ENCODE measurements around the gene SMC1B. TPM values are rescaled to one million over a fixed set of nuclear protein-coding genes. Genes with fewer than 3 reads are reported as not detected.
A peak's percentile ranks its signal among the peaks of the same experiment; 100 is the strongest.
"Not testable (repeated sequence)": the region's sequence is repeated elsewhere in the genome, so short reads cannot be mapped to it uniquely, and the experiment has no call there.

Gene SMC1B
- total RNA-seq, 1 experiment from 2014 or later: not detected

DNA sequence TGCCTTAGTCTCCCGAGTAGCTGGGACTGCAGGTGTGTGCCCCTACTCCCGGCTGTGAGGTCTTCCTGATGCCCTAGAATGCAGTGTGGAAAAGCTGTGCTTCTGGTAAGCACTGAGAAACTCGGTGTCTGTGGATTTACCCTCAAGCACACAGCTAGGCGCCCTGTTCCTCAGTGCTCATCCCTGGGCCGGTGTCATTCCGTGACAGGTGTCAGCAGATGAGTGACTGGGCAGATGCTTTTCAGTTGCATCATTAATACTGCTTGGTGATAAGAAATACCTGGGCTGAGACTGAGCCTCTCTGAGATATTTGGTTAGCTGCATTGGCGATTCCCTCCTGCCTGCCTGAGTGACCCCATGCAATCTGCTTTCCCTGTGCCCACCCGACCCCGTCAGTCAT is 81.9 kb downstream of the SMC1B start:
- no peak for DNase-seq (ENCODE audit: low spot score)
- in situ Hi-C loops (cut with HindIII; ENCODE audit: low sequenced_read_pairs): no loop called here

DNA sequence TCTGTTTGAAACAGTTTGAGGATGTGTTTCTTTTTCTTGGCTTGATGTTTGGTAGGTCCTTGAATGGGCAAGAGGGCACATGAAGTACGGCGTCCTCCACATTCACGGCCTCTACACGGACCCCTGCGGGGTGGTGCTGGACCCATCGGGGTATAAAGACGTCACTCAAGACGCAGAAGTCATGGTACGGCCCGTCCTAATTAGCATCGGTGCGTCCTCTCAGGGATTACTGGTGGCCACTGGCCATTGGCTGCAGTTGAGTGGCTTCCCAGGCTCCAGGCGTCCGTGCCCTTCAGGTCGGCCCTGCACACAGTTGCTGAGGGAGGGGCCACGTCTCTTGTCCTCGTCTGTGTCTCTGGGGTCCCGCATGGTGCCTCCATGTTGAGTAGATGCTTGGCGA is 82.9 kb downstream of the SMC1B start:
- in situ Hi-C loops (cut with HindIII; ENCODE audit: low sequenced_read_pairs): no loop called here
- no peak for DNase-seq (ENCODE audit: low spot score)

DNA sequence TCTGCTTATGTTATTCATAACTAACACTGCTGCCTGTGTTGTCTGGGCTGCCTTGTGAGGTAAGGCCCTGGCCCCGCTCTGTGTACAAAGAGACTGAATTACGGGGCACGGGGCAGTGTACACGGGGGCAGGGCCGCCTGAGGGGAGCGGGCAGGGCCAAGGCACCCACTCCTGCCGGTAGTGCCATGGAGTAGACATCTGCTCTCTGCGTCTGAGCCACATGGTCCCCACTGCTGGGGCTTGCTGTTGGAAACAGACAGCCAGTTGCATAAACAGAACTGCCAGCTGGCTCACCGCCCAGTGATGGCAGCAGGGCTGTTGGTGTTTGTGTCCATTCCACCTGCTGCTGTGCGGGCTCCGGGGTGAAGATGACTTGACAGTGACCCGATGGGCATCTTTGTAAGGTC is 83.9 kb downstream of the SMC1B start:
- peak; percentile 68 for DNase-seq (ENCODE audit: low spot score)
- in situ Hi-C loops (cut with HindIII; ENCODE audit: low sequenced_read_pairs): no loop called here

DNA sequence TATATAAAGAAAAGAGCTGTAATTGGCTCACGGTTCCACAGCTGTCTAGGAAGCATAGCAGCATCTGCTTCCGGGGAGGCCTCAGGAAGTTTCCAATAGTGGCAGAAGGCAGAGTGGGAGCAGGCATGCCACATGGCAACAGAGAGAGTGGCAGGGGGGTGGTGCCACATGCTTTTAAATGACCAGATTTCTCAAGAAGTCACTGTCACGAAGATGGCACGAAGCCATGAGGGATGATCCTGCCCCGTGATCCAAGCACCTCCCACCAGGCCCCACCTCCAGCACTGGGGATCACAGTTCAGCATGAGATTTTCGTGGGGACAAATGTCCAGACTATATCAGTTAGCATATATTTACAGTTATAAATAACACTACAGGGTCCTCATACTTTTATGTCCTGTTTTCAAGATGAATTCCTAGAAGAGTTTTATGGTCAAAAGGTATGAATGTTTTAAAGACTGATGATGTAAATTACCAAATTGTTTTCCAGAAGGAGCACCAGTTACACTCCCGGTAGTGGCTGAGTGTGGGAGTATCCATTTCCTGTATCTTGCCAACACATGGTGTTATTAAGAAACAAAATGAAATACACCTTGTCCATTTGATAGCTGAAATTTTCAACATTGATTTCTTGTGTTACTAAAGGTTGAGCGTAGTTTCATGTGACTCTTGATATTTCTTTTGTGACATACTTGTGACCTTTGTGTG is 84.4 kb downstream of the SMC1B start:
- no peak for DNase-seq (ENCODE audit: low spot score)
- in situ Hi-C loops (cut with HindIII; ENCODE audit: low sequenced_read_pairs): no loop called here

DNA sequence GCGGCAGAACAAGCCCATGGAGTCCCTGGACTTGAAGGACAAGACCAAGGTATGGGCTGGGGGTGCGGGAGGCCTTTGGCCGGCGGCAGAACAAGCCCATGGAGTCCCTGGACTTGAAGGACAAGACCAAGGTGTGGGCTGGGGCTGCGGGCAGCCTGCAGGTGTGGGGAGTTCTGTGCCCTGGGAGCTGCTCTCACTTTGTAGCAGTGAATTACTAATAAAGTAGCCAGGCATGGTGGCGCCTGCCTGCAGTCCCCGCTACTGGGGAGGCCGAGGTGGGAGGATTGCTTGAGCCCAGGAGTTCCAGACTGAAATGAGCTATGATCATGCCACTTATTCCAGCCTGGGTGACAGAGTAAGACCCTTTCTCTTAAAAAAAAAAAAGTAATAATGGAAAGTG is 85.1 kb downstream of the SMC1B start:
- DNase-seq (ENCODE audit: low spot score); in situ Hi-C loops (cut with HindIII; ENCODE audit: low sequenced_read_pairs): not testable (repeated sequence)

DNA sequence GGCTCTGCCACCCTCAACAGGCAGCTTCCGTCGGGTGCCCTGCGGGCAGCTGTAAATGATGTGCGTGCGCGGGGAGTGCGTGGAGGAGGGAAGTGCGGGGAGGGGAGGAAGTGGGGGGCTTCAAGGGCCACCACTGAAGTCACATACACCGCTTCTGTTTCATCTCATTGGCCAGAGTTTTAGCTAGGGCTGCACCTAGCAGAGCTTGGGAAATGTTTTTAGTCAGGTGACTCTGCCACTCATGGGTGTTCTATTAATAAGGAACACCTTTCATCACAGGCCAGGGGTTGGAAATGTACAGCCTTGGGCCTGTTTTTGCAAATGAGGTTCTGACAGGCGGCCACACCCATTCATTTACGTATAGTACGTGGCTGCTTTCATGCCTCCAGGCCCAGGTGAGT is 89.1 kb downstream of the SMC1B start:
- in situ Hi-C loops (cut with HindIII; ENCODE audit: low sequenced_read_pairs): no loop called here
- DNase-seq (ENCODE audit: low spot score): no peak

DNA sequence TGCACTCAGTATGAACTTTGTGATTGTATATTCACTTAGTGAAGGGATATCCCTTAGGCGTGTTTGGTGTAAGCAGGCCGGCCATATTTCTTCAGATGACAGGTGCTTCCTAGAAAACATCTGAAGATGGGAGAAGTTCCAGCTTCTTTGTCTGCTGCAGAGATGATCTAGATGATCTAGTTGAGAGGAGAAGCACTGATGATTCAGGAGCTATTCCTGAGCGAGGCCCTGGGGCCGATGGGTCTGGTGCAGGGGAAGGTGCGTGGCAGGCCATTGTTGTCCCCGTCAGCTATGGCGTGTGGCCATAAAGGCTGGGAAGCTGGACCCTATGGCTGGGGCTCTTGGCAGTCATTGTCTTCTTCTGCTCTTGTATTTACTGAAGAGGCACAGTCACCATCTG is 89.7 kb downstream of the SMC1B start:
- no peak for DNase-seq (ENCODE audit: low spot score)
- in situ Hi-C loops (cut with HindIII; ENCODE audit: low sequenced_read_pairs): no loop called here

DNA sequence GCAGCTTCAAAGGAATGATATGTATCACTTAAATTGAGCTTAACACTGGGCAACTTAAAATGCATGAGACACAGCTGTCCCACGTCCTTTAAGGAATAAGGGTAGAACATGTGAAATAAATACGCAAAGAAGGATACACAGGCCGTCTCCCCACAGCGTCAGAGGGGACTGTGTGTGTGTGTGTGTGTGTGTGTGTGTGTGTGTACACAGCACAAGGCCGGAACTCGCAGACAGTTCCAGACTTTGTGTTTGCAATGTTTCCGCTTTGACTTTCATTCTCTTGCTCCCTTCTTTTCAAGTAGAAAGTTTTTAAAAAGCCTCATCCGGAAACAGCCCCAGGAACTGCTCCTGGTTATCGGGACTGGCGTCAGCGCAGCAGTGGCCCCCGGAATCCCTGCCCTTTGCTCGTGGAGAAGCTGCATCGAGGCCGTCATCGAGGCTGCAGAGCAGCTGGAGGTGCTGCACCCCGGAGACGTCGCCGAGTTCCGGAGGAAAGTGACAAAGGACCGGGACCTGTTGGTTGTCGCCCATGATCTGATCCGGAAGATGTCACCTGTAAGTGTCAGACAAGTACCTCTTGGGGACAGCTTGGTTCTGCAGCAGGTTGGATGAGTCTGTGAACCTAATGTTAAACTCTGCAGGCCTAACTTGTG is 90.4 kb downstream of the SMC1B start:
- DNase-seq (ENCODE audit: low spot score): no peak
- in situ Hi-C loops (cut with HindIII; ENCODE audit: low sequenced_read_pairs): no loop called here

DNA sequence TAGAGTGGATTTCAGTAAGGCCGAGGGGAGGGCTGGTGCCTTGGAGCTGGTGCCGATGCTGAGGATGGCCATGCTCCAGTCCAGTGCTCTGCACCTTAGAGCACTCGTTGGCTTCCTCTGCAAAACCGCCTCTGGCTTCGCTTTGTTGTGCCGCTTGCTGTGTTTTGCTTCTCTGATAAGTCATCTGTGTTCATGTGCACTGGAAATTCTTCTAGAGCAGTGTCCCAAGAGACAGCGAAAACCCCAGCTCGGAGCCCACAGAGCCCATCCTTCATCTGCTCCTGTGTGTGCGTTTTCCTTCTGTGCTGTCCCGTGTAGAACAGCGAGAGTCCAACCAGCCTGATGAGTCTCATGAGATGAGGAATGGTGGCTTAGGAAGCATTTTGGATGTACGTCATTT is 91.6 kb downstream of the SMC1B start:
- no peak for DNase-seq (ENCODE audit: low spot score)
- in situ Hi-C loops (cut with HindIII; ENCODE audit: low sequenced_read_pairs): no loop called here

DNA sequence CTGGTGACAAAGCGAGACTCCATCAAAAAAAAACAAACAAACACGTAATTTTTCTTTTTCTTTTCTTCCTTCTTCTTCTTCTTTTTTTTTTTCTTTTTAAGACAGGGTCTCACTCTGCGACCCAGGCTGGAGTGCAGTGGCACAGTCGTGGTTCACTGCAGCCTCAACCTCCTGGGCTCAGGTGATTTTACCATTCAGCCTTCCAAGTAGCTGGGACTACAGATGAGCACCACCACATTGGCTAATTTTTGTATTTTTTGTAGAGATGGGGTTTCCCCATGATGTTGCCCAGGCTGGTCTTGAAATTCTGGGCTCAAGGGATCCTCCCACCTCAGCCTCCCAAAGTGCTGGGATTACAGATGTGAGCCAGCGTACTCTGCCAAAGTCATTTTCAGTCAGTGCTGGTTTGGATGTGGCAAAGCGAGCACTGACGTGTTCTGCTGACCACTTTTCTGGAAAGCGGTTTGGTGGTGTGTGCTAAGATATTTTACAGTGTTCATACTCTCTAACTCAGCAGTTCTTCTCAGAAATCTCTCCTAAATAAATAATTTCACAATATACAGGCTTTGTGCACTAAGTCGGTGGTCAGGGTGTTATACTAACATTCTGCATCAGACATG is 92.9 kb downstream of the SMC1B start:
- in situ Hi-C loops (cut with HindIII; ENCODE audit: low sequenced_read_pairs): no loop called here
- no peak for DNase-seq (ENCODE audit: low spot score)

DNA sequence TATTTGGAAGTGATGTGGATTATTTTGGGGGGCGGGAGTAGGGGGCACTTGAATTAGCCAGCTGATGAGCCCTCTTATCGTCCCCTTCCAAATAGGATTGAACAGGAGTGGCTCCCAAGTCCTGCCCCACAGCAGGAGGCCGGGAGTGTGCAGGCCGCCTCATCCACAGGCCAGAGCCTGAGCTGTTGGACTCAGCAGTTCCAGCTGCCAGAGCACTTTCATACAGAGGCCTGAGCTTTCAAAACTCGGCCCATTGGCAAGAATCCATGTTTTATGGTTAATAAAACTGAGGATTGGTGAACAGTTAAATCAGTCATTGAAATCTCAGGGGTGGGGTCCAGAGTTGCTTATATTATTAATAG is 94.1 kb downstream of the SMC1B start:
- in situ Hi-C loops (cut with HindIII; ENCODE audit: low sequenced_read_pairs): no loop called here
- no peak for DNase-seq (ENCODE audit: low spot score)

DNA sequence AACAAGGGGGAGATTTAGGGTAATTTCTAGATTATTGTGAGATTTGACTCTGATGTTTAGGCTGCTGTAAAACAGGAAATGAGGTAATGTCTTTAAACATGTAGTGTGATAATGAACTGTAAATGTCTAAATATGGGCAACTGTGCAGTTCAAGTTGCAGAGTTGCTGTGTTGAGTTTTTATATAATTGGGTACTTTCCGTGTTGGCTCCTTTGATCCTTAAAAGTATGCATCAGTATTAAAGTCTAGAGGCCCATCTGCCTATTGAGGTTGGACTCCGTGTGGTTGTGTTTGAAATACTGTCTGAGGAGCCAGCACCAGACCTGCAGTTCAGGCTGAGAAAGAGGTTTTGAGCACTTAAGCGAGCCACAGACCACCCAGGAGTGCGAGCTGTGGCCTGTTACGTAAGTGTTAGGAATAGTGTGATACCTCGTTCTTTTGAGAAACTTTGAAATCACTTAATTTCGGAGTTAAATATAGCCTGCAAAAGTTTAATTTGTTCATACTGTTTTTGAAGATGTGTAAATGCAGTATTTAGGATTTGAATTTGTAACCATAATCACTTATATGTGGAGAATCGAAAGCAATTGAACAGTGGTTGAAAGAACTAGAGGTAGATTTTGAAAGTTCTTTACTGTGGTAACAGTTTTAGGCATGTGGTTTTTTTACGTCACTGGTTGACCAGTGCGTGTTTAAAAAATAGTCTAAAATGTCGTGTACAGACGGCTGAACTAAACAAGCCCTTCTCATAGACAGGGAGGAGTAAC is 94.7 kb downstream of the SMC1B start:
- in situ Hi-C loops (cut with HindIII; ENCODE audit: low sequenced_read_pairs): no loop called here
- DNase-seq (ENCODE audit: low spot score): no peak

DNA sequence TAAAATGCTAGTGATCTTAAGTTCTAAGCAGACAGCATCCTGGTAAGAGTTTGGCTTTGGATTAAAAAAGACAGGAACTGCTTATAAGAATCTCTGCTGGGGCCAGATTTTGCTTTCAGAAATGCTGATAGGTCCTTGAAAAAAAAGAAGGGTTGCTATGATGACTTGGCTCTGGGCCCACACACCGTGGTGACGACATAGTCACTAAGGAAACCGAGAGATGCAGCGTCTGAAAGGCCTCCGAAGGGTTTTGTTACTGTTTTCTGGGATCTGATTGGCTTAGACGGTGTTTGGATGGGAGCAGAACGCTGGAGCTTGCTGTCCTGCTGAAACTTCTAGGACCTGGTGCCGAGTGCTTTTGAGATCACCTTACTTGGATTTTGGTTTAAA is 95.2 kb downstream of the SMC1B start:
- in situ Hi-C loops (cut with HindIII; ENCODE audit: low sequenced_read_pairs): no loop called here
- DNase-seq (ENCODE audit: low spot score): peak; percentile 78

DNA sequence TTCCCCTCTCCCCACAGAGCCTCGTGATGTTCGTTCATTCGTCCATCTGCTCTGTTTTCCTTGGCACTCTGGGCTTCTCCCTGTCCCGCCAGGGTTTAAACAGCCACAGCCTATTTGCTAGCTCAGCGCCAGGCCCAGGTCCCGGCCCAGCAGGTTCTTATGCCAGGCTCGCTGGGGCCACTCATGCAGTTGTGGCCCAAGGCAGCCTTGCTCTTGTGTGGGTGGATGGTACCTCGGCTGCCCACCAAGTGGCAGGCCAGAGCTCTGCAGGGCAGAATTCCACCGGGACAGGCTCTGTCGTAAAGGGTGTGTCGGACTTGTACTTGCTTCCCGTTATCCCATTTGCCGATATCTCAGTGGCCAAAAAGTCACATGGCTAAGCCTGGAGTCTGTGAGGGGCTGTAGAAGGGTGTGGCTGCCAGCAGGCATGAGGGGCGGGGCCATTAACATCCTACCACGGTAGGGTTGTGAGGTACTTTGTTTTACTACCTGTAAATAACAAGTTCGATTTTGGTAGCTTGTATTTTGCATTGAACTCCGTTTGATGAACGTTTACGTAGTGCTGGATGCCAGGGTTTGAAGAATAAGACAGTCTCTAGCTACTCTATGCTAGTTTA is 95.7 kb downstream of the SMC1B start:
- in situ Hi-C loops (cut with HindIII; ENCODE audit: low sequenced_read_pairs): no loop called here
- peak; percentile 71 for DNase-seq (ENCODE audit: low spot score)

DNA sequence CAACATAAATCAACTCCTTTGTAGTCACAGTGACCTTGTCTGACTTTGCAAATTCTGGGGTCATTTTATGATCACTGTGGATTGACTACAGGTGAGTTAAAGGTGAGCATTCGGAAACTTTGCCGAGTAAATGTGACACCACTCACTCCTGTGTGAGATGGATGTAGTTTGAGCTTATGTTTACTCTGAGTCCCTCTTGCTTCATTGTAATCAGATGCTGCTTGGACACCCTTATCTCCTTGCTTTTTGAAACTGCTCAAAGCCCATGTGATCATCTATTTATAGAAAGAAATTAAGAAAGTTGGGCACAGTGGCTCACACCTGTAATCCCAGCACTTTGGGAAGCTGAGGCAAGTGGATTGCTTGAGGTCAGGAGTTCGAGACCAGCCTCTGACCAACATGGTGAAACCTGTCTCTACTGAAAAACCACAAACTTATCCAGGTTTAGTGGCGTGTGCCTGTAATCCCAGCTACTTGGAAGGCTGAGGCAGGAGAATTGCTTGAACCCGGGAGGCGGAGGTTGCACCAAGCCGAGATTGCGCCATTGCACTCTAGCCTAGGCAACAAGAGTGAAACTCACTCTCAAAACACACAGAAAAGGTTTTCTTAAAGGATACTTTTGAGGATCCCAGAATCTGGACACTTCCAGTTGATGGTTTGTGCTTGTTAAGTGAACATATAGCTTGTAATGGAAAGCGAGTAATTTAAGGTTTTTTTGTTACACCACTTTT is 96.4 kb downstream of the SMC1B start:
- no peak for DNase-seq (ENCODE audit: low spot score)

DNA sequence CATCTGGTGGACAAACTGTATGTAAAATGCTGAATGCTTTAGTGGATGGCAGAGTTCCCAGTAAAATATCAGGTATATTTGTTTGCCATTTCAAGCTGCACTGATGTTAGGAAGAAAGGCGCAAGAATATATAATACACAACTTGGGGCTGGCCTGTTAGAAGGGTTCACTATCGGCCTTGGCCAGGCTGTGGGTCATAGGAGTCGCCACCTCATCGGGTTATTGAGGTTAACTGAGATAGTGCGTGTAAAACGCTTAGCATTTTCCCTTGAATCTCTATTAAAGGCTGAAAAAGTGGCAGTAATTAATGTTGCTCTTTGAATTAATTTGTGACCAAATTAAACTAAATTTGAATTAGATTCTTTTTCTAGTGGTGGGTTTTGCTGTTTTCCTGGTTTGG is 98.6 kb downstream of the SMC1B start:
- DNase-seq (ENCODE audit: low spot score): no peak
- in situ Hi-C loops (cut with HindIII; ENCODE audit: low sequenced_read_pairs): no loop called here

More for the DNA sequence above, 96.4 kb downstream of the SMC1B start:
- in situ Hi-C loops (cut with HindIII; ENCODE audit: low sequenced_read_pairs): no loop called here

DNA sequence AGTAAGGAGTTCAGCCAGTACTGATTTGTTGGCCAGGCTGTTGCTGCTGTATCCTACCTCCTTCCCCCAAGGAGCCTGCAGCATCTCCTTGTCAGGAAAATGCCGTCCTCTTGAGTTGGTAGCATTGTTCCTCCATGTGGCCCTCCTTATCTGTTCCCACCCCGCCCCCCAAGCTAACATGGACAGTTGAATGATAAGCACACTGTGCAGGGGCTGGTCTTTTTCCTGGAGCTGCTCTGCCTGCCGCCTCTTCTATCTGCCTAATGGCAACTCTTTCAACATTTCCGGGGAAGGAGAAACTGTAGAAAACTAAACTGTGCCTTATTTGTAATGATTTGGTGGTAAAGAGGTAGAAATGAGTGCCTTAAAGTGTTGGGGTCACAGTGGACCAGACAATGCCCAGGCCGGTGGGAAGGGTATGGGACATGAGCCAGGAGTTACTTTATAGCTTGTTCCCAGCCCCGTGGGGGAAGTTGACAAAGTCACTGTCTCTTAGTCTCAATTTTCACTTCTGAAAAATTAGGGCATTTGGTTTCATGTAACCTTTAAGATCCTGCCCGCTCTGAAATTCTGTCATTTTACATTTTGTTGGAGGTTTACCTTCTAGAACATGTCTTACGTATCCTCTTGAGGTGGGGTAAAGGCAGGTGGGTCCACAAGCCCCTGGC is 99.2 kb downstream of the SMC1B start:
- in situ Hi-C loops (cut with HindIII; ENCODE audit: low sequenced_read_pairs): no loop called here
- DNase-seq (ENCODE audit: low spot score): no peak

DNA sequence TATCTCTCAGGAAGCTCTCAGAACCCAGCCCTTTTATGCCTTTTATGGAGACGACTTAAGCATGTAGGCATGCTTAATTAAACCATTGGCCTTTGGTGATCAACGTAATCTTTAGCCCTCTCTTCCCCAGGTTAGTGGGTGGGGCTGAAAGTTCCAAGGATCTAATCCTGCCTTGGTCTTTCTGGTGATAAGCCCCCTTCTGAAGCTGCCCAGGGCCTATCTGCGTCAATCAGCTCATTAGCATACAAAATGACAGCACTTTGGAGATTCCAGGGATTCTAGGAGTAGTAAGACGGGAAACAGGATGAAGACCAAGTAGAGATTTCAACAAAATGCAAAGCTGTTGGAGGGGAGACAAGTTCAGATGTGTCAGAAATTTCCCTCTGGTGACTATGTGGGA is 100.5 kb downstream of the SMC1B start:
- in situ Hi-C loops (cut with HindIII; ENCODE audit: low sequenced_read_pairs): no loop called here
- no peak for DNase-seq (ENCODE audit: low spot score)

DNA sequence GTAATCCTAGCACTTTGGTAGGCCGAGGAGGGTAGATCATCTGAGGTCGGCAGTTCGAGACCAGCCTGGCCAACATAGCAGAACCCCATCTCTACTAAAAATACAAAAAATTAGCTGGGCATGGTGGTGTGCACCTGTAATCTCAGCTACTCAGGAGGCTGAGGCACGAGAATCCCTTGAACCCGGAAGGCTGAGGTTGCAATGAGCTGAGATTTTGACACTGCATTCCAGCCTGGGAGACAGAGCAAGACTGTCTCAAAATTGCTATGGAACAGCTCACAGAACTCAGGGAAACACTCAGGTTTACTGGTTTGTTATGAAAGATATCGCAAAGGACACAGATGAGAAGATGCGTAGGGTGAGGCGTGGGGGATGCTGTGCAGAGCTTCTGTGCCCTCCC is 101.0 kb downstream of the SMC1B start:
- DNase-seq (ENCODE audit: low spot score): no peak
- in situ Hi-C loops (cut with HindIII; ENCODE audit: low sequenced_read_pairs): no loop called here

Measured in G401 (cell line).